A549 (cell line): ENCODE data around the gene KYNU.

Experiments used
- CTCF ChIP-seq: fragments of >200 bp; sonication (Bioruptor Twin); formaldehyde crosslinking; IDR thresholded peaks from 3 replicates; pipeline ENCODE4 v1.5.1; 2016
- FOSL2 ChIP-seq, 2 experiments: fragments of 450-650 bp in 1 of 2; fragments of >200 bp in 1 of 2; sonication (Bioruptor Twin) in 1 of 2; formaldehyde crosslinking; IDR thresholded peaks; 2 replicates each; pipeline versions ENCODE4 v1.5.0 to v1.6.1; 2016 to 2020; ENCODE audit warnings: mild to moderate bottlenecking in 1 of 2, moderate library complexity in 1 of 2
- MAFK ChIP-seq: fragments of 450-650 bp; IDR thresholded peaks from 2 replicates; pipeline ENCODE4 v1.6.1; 2014; ENCODE audit not compliant: partially characterized antibody
- MYC ChIP-seq: IDR thresholded peaks from 2 replicates; pipeline ENCODE4 v1.6.1; 2012; ENCODE audit warnings: mild to moderate bottlenecking, inconsistent platforms, low read length, improper control_type of control experiment, borderline replicate concordance
- POLR2A ChIP-seq: IDR thresholded peaks from 2 replicates; pipeline ENCODE4 v1.6.1; 2012; ENCODE audit warnings: mild to moderate bottlenecking, low read length
- RAD21 ChIP-seq, 2 experiments: fragments of >200 bp in 1 of 2; sonication (Bioruptor Twin) in 1 of 2; formaldehyde crosslinking in 1 of 2; IDR thresholded peaks in 1 of 2; conservative IDR thresholded peaks in 1 of 2; 2 replicates in 1 of 2; 3 replicates in 1 of 2; pipeline ENCODE4 v1.6.1; 2012 to 2018; ENCODE audit warnings: inconsistent platforms in 1 of 2

- TF ChIP-seq CTCF (no peak), MAFK (no peak), RAD21 (conservative IDR thresholded peaks at IDR 0.05 in 1 of 2, IDR thresholded peaks at IDR 0.05 in 1 of 2) (no peak), FOSL2 (IDR thresholded peaks at IDR 0.05) (no peak), FOSL2 (CRISPR knock-in tag; IDR thresholded peaks at IDR 0.05) (no peak), MYC (no peak), POLR2A (no peak)
These were observed 193.2 kb downstream of the KYNU start for GRCh38 chr2:143070704-143071103.
